Esophagus squamous epithelium (tissue), 5 donors: ENCODE measurements around the gene NPHP4. TPM values are rescaled to one million over a fixed set of nuclear protein-coding genes. Genes with fewer than 3 reads are reported as not detected.

ENCODE experiments used
- DNase-seq: peaks from one replicate; lab custom pipeline; 2025; lab: John Stamatoyannopoulos, UW
- H3K27ac ChIP-seq, 4 donors: fragments of 200-600 bp; sonication (generic); one replicate each; pipeline ENCODE4 v1.5.1; 2016 to 2019; ENCODE audit warnings: mild to moderate bottlenecking in 1 of 4
- H3K27me3 ChIP-seq, 4 donors: fragments of 200-600 bp; sonication (generic); 1 replicate in 3 of 4; 2 replicates in 1 of 4; pipeline versions ENCODE4 v1.5.1 to v1.6.0; 2017 to 2021; ENCODE audit warnings: antibody characterized with exemption in 1 of 4
- H3K36me3 ChIP-seq, 3 donors: fragments of 200-600 bp; sonication (generic); one replicate each; pipeline ENCODE4 v1.5.1; 2016 to 2019
- H3K4me1 ChIP-seq, 3 donors: fragments of 200-600 bp; sonication (generic); one replicate each; pipeline ENCODE4 v1.5.1; 2017 to 2019
- H3K4me3 ChIP-seq, 4 donors: fragments of 200-600 bp; sonication (generic); 1 replicate in 3 of 4; 2 replicates in 1 of 4; pipeline ENCODE4 v1.5.1; 2016 to 2019; ENCODE audit warnings: mild to moderate bottlenecking in 2 of 4, moderate library complexity in 1 of 4
- H3K9me3 ChIP-seq, 3 donors: fragments of 200-600 bp; sonication (generic); one replicate each; pipeline ENCODE4 v1.5.1; 2016 to 2019
- POLR2A ChIP-seq, 4 donors: fragments of 450-650 bp; IDR thresholded peaks; one replicate each; pipeline ENCODE4 v1.6.1; 2017; ENCODE audit warnings: antibody characterized with exemption in 4 of 4, mild to moderate bottlenecking in 4 of 4, moderate library complexity in 3 of 4
- WGBS, 2 donors: methylation state at CpG; one replicate each; pipeline ENCODE4 v1.1.5; 2018; 5-methylcytosine and 5-hydroxymethylcytosine counted together
- intact Hi-C: fragments of 100-400 bp; cut with DNase I; formaldehyde crosslinking; loops from one replicate; pipeline ENCODE4 v1.15.0; 2022
- total RNA-seq, 4 donors: library from RNA; depleted of rRNA; stranded (reverse); fragments of >200 nt; gene quantifications; one replicate each; pipeline ENCODE4 v1.1.0, GENCODE V29; 2016
- TF ChIP-seq, protein P1 (sequence below), 6 experiments: fragments of 450-650 bp in 4 of 6; fragments of 200-600 bp in 2 of 6; sonication (generic) in 2 of 6; IDR thresholded peaks; one replicate each; pipeline ENCODE4 v1.5.1; 2016 to 2019; ENCODE audit warnings: antibody characterized with exemption in 6 of 6, mild to moderate bottlenecking in 4 of 6, moderate library complexity in 4 of 6
- donor health status: DM: yes; HTN: yes; CAD: no.

The NPHP4 gene
- total RNA-seq, 4 donors from 2014 or later: 2.4 to 8.8 (median 5.3) TPM

DNA sequence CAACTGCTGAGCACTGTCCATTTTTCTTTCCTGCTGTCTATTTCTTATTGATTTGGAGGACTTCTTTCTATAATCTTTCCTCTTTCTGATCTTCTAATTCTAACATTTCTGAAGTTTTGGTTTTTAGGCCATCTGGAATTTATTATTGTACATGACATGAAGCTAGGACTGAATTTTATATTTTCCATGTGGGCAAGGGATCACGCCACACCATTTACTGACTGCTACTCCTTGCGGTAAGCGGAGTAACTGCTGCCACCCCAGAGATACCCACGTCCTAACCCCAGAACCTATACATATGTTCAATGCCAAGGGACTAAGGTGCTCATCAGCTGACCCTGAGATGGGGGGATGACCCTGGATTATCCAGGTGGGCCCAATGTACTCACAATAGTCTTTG, 70.6 kb downstream of the NPHP4 start:
- H3K4me1 ChIP-seq: no peaks in the 10 kb centered on the region
- H3K9me3 ChIP-seq: no peaks in the 10 kb centered on the region
- DNase-seq: no peak
- 86 to 100% methylated on average over 4 of the region's 4 CpGs for WGBS, 2 donors
- H3K36me3 ChIP-seq: peaks cover 0 to 5% (median 0%) of the 10 kb centered on the region in 3 donors
- no peaks in the 10 kb centered on the region for H3K27me3 ChIP-seq
- TF ChIP-seq POLR2A (IDR thresholded peaks at IDR 0.05): no peak
- TF ChIP-seq, protein P1, sequence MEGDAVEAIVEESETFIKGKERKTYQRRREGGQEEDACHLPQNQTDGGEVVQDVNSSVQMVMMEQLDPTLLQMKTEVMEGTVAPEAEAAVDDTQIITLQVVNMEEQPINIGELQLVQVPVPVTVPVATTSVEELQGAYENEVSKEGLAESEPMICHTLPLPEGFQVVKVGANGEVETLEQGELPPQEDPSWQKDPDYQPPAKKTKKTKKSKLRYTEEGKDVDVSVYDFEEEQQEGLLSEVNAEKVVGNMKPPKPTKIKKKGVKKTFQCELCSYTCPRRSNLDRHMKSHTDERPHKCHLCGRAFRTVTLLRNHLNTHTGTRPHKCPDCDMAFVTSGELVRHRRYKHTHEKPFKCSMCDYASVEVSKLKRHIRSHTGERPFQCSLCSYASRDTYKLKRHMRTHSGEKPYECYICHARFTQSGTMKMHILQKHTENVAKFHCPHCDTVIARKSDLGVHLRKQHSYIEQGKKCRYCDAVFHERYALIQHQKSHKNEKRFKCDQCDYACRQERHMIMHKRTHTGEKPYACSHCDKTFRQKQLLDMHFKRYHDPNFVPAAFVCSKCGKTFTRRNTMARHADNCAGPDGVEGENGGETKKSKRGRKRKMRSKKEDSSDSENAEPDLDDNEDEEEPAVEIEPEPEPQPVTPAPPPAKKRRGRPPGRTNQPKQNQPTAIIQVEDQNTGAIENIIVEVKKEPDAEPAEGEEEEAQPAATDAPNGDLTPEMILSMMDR (IDR thresholded peaks at IDR 0.05): no peak
- intact Hi-C loops: no loop called here
- no peak overlapping the region for H3K27ac ChIP-seq
- no peak overlapping the region for H3K4me3 ChIP-seq

DNA sequence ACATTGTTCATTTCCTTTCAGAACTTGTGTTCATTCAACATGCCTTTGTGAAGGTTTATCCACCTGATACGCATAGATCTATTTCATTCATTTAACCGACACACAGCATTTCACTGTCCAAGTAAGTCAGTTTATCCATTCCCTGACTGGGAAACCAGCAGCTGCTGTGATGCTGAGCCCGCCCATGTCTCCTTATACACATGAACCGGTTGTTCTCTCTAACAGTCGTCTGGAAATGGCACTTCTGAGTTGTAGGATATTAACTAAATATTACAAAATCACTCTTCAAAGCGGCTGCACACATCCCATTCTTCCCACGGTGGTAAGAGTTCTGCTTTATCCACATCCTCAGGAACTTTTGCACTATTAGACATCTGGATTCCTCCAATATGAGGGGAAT, 71.1 kb downstream of the NPHP4 start:
- WGBS, 2 donors: 85 to 93% methylated on average over 7 of the region's 7 CpGs
- no peaks in the 10 kb centered on the region for H3K9me3 ChIP-seq
- TF ChIP-seq, protein P1 (IDR thresholded peaks at IDR 0.05): no peak
- no peak for TF ChIP-seq POLR2A (IDR thresholded peaks at IDR 0.05)
- no peaks in the 10 kb centered on the region for H3K27me3 ChIP-seq
- intact Hi-C loops: no loop called here
- no peaks in the 10 kb centered on the region for H3K4me1 ChIP-seq
- no peaks in the 10 kb centered on the region for H3K36me3 ChIP-seq
- no peak overlapping the region for H3K27ac ChIP-seq
- DNase-seq: no peak
- H3K4me3 ChIP-seq: no peak overlapping the region

DNA sequence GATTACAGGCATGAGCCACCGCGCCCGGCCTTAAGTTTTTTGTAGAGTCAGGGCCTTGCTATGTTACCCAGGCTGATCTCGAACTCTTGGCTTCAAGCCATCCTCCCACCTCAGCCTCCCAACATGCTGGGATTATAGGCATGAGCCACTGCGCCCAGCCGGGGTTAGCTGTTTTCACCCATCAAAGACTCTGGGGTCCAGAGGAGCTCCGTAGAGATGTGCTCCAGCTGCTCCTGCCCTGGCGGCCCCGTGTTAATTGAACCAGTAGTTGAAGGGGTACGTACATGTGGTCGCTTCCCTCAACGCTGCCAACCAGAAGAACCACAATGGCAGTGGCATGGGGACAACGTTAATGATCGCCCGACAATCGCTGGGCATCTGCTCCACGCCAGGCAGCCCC, 72.0 kb downstream of the NPHP4 start:
- H3K4me1 ChIP-seq: peaks cover 0 to 5% (median 0%) of the 10 kb centered on the region in 3 donors
- no peaks in the 10 kb centered on the region for H3K9me3 ChIP-seq
- intact Hi-C loops: no loop called here
- H3K4me3 ChIP-seq: no peak overlapping the region
- DNase-seq: no peak
- H3K27ac ChIP-seq: no peak overlapping the region
- 93 to 94% methylated on average over 13 to 17 of the region's 17 CpGs for whole genome bisulfite sequencing, 2 donors
- TF ChIP-seq POLR2A (IDR thresholded peaks at IDR 0.05): no peak
- TF ChIP-seq, protein P1 (IDR thresholded peaks at IDR 0.05): no peak
- no peaks in the 10 kb centered on the region for H3K36me3 ChIP-seq
- no peaks in the 10 kb centered on the region for H3K27me3 ChIP-seq

DNA sequence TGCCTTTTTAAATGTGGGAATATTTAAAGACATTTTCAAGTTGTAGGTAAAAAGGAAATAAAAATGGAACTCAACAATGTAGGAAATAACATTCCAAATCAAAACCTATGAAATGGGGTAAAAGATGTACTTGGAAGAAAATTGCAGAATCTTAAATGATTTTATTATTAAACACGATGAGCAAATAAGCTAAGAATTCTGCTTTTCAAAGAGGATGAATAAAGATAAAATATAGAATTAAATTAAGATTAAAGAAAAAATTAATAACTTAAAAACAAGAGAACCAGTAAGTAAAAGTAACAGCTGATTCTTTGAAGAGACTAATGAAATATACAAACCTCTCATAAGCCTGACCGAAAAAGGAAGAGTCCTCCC, 74.0 kb downstream of the NPHP4 start:
- Histone ChIP-seq H3K4me3 (no peak overlapping the region), H3K27ac (no peak overlapping the region), H3K36me3 (no peaks in the 10 kb centered on the region), H3K4me1 (peaks cover 0 to 5% (median 0%) of the 10 kb centered on the region in 3 donors), H3K27me3 (no peaks in the 10 kb centered on the region), H3K9me3 (no peaks in the 10 kb centered on the region)
- intact Hi-C loops: loop anchor here (10.0 kb wide), 1 partner anchor 283 kb away; no protein-coding TSS in a partner anchor
- no peak for TF ChIP-seq POLR2A (IDR thresholded peaks at IDR 0.05)
- TF ChIP-seq, protein P1 (IDR thresholded peaks at IDR 0.05): no peak
- DNase-seq: no peak
- 41 to 46% methylated on average over 2 of the region's 2 CpGs for WGBS, 2 donors

DNA sequence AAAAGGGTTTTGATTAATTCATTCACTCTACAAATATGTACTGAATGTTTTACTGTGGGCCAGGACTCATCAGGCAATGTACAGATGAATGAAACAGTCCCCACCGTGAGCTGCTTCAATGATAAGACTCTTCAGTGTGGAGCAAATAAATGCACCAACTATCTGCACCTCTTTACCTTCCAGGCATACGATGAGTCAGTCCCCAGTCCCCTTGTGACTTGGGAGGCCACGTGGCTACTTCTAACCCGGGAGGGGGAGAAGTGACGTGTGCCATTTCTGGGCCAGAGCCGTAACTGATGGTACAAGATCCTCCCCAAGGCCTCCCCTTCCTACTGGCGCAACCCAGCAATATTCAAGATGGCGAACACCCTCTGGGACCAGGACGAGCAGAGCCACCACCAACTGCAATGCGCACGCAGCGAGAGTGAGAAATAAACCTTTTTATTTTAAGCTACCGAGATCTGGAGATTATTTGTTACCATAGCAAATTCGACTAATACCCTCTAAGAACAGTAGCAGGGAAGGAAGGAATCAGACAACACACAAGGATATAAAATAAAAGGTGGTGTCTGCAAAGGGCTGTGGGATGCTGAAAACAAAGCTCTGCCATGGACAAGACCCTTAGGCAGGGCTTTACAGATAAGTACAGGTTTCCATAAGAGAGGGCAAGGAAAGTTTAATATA, 74.5 kb downstream of the NPHP4 start:
- DNase-seq: no peak
- no peak overlapping the region for H3K4me3 ChIP-seq
- WGBS, 2 donors: 74 to 97% methylated on average over 8 to 11 of the region's 14 CpGs
- H3K27ac ChIP-seq: no peak overlapping the region
- H3K9me3 ChIP-seq: no peaks in the 10 kb centered on the region
- intact Hi-C loops: loop anchor here (10.0 kb wide), 1 partner anchor 283 kb away; no protein-coding TSS in a partner anchor
- H3K27me3 ChIP-seq: no peaks in the 10 kb centered on the region
- H3K4me1 ChIP-seq: peaks cover 0 to 5% (median 0%) of the 10 kb centered on the region in 3 donors
- H3K36me3 ChIP-seq: no peaks in the 10 kb centered on the region
- no peak for TF ChIP-seq POLR2A (IDR thresholded peaks at IDR 0.05)
- TF ChIP-seq, protein P1 (IDR thresholded peaks at IDR 0.05): no peak
